Measurements from ENCODE around the gene PLCD3.

- TF ChIP-seq CTCF (conservative IDR thresholded peaks at IDR 0.05 in 1 of 2, IDR thresholded peaks at IDR 0.05 in 1 of 2; ENCODE audit: extremely low read depth in 1 of 2, insufficient read depth in 1 of 2, low read depth in 1 of 2, low read length in 2 of 2) (no peak), EZH2 (IDR thresholded peaks at IDR 0.05; ENCODE audit: borderline replicate concordance, low read length) (no peak)
Observed at GRCh38 chr17:45146890-45147580, 14.7 kb upstream of the PLCD3 start.

All from mammary epithelial cell (primary cell).